ENCODE measurements around the gene VEGFC.

Gene VEGFC

DNA sequence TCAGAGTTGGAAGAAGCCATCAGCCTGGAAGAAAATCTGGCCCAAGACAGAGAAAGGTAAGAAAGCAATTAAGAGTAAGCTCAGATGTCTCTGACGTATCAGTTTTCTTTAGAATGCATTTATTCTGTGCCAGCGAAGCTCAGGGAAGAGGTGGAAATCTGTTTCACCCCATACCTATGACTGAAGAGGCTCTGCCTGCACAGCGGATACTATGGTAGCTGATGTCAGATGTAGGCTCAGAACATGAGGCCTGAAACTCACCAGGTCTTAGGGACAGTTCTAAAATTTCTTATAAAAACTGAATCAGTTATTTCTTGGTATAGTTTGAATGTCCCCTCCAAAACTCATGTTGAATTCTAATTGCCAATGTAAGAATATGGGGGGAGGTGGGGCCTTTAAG lies 30.9 kb downstream of the VEGFC start:
- Histone ChIP-seq H3K36me3 (ENCODE audit: control insufficient read depth, insufficient read depth, low read length) (no peaks in the 10 kb centered on the region), H3K27ac (ENCODE audit: low read depth, low read length, severe bottlenecking) (no peak overlapping the region), H3K4me1 (ENCODE audit: control insufficient read depth, insufficient read depth, low read length, poor library complexity, severe bottlenecking) (no peaks in the 10 kb centered on the region), H3K9me3 (ENCODE audit: control insufficient read depth, low read length) (no peaks in the 10 kb centered on the region), H3K4me3 (ENCODE audit: extremely low read depth, insufficient read depth, low read length, poor library complexity, severe bottlenecking) (no peak overlapping the region)
- 94 to 100% methylated on average over 1 to 2 of the region's 3 CpGs for WGBS, 2 experiments (ENCODE audit: insufficient coverage in 2 of 2)

DNA sequence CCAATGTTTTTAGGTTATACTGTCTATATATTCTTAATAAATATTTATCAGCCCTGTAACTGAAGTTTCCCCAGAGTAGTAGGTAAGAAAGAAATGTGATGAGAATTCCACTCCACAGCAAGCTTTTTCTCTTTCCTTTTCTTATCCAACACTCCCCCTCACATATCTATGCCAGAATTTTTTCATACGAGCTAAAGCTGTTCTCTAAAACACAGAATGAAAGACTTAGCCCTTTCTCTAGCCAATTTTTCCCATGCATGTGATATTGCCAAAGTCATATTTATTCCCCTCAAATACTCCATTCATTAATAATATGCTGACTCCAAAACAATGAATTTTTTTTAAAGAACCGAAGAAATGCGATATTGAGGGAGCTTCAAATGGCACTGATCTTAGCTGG lies 32.3 kb downstream of the VEGFC start:
- Histone ChIP-seq H3K4me1 (ENCODE audit: control insufficient read depth, insufficient read depth, low read length, poor library complexity, severe bottlenecking) (no peaks in the 10 kb centered on the region), H3K27ac (ENCODE audit: low read depth, low read length, severe bottlenecking) (no peak overlapping the region), H3K4me3 (ENCODE audit: extremely low read depth, insufficient read depth, low read length, poor library complexity, severe bottlenecking) (no peak overlapping the region), H3K9me3 (ENCODE audit: control insufficient read depth, low read length) (no peaks in the 10 kb centered on the region), H3K36me3 (ENCODE audit: control insufficient read depth, insufficient read depth, low read length) (no peaks in the 10 kb centered on the region)
- 79 to 90% methylated on average over 2 to 3 of the region's 3 CpGs for WGBS, 2 experiments (ENCODE audit: insufficient coverage in 2 of 2)

DNA sequence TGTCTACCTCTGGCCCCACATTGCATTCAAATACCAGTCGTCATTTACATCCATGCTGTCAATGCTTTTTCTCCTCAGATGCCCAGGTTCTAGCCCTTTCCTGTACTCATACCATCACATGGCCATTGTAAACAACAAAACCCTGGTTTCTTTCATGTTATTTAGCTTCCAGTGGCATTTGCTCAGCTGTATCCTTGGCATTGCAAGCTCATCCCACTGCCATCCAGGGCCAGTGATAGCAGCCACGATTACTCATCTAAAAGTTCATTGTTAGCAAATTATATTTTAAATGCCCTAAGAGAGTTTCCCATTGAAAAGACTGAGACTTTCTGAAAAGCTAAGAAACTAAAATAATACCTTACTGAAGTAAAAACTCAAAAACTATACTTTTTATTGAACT lies 34.0 kb downstream of the VEGFC start:
- no peaks in the 10 kb centered on the region for H3K36me3 ChIP-seq (ENCODE audit: control insufficient read depth, insufficient read depth, low read length)
- no peak overlapping the region for H3K27ac ChIP-seq (ENCODE audit: low read depth, low read length, severe bottlenecking)
- H3K4me3 ChIP-seq (ENCODE audit: extremely low read depth, insufficient read depth, low read length, poor library complexity, severe bottlenecking): no peak overlapping the region
- no peaks in the 10 kb centered on the region for H3K4me1 ChIP-seq (ENCODE audit: control insufficient read depth, insufficient read depth, low read length, poor library complexity, severe bottlenecking)
- 86 to 89% methylated on average over 1 of the region's 2 CpGs for WGBS, 2 experiments (ENCODE audit: insufficient coverage in 2 of 2)
- H3K9me3 ChIP-seq (ENCODE audit: control insufficient read depth, low read length): no peaks in the 10 kb centered on the region

DNA sequence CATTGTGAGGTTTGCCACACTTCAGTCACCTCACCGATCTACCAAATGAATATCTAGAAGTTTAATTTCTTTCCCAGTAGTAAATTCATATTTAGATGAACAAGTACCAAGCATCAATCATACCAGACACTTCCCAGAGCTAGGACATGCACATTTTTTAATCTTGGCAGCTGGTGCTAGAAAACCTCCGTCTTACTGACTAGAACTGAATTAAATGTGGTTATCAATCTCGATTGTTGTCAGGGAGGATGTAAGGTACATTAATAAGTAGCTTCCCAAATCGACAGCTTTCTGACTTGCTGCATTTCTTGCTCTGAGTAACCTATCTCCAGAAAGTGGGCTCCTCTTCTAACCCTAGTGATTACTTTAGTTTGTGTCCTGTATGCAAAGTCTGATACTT lies 34.4 kb downstream of the VEGFC start:
- no peaks in the 10 kb centered on the region for H3K9me3 ChIP-seq (ENCODE audit: control insufficient read depth, low read length)
- H3K4me1 ChIP-seq (ENCODE audit: control insufficient read depth, insufficient read depth, low read length, poor library complexity, severe bottlenecking): no peaks in the 10 kb centered on the region
- H3K4me3 ChIP-seq (ENCODE audit: extremely low read depth, insufficient read depth, low read length, poor library complexity, severe bottlenecking): no peak overlapping the region
- H3K36me3 ChIP-seq (ENCODE audit: control insufficient read depth, insufficient read depth, low read length): no peaks in the 10 kb centered on the region
- WGBS, 2 experiments (ENCODE audit: insufficient coverage in 2 of 2): 90% methylated on average over 2 of the region's 4 CpGs; no CpG with 5 or more reads in 1 of the 2 experiments
- H3K27ac ChIP-seq (ENCODE audit: low read depth, low read length, severe bottlenecking): no peak overlapping the region

DNA sequence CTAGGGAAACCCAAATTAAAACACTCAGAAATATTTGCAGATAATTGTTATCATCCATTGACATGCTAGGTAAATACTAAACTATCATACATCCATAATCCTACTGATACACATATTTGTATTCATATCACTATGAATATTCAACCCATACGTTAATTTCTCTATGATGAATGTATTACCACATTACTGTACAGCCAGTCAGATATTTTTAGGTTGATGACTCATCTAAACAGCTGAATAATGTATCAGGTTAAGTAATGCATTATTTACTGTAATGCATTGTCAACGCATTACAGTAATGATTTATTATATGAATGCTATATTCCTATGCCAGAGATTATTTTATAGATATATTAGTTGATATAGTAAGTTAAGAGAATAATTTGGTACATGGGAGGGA lies 37.1 kb downstream of the VEGFC start:
- Histone ChIP-seq H3K9me3 (ENCODE audit: control insufficient read depth, low read length) (no peaks in the 10 kb centered on the region), H3K36me3 (ENCODE audit: control insufficient read depth, insufficient read depth, low read length) (no peaks in the 10 kb centered on the region), H3K27ac (ENCODE audit: low read depth, low read length, severe bottlenecking) (no peak overlapping the region), H3K4me3 (ENCODE audit: extremely low read depth, insufficient read depth, low read length, poor library complexity, severe bottlenecking) (no peak overlapping the region), H3K4me1 (ENCODE audit: control insufficient read depth, insufficient read depth, low read length, poor library complexity, severe bottlenecking) (peaks cover 11% of the 10 kb centered on the region)
- no CpG with 5 or more reads among the region's 2 CpGs for WGBS, 2 experiments (ENCODE audit: insufficient coverage in 2 of 2)

DNA sequence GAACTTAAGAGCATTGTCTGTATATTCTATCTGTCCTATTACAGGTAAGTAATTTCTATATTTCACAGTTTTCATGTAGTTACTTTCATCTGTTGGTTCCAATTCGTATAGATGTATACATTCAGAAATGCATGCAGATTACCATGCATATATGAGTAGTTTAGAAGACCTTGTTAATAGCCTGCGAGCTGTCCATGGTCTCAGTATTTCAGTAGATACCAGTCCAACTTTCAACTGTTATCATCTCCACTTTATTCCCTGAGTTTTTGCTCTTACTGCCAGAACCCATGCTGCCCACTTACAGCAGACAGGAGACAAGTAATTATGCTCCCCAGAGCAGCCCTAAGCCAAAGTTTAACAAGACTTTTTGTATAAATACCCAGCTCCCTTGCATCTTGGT lies 37.7 kb downstream of the VEGFC start:
- H3K27ac ChIP-seq (ENCODE audit: low read depth, low read length, severe bottlenecking): no peak overlapping the region
- H3K4me3 ChIP-seq (ENCODE audit: extremely low read depth, insufficient read depth, low read length, poor library complexity, severe bottlenecking): no peak overlapping the region
- peaks cover 11% of the 10 kb centered on the region for H3K4me1 ChIP-seq (ENCODE audit: control insufficient read depth, insufficient read depth, low read length, poor library complexity, severe bottlenecking)
- H3K36me3 ChIP-seq (ENCODE audit: control insufficient read depth, insufficient read depth, low read length): no peaks in the 10 kb centered on the region
- no peaks in the 10 kb centered on the region for H3K9me3 ChIP-seq (ENCODE audit: control insufficient read depth, low read length)
- 100% methylated on average over 1 of the region's 2 CpGs; no CpG with 5 or more reads in 1 of the 2 experiments for WGBS, 2 experiments (ENCODE audit: insufficient coverage in 2 of 2)

DNA sequence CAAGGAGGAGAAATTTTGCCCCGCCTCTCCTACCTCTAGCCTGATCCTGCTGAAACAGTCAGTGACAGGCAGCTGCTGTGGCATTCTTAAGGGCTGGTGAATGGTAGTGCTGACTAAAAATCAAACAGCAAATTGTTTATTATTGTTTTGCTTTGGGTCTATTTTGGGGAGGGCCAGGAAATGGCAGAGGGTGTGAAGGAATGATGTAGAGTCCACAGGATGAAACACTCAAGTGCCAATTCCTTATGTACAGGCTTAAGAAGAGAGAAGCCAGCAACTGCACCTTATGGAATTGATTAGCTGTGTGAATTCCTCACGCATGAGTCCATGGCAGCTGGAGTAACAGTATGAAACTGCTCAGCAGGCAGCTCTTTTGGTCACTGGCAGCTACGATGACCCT lies 39.7 kb downstream of the VEGFC start:
- H3K27ac ChIP-seq (ENCODE audit: low read depth, low read length, severe bottlenecking): no peak overlapping the region
- peaks cover 11% of the 10 kb centered on the region for H3K4me1 ChIP-seq (ENCODE audit: control insufficient read depth, insufficient read depth, low read length, poor library complexity, severe bottlenecking)
- H3K36me3 ChIP-seq (ENCODE audit: control insufficient read depth, insufficient read depth, low read length): no peaks in the 10 kb centered on the region
- WGBS, 2 experiments (ENCODE audit: insufficient coverage in 2 of 2): 50 to 82% methylated on average over 1 to 2 of the region's 3 CpGs
- H3K9me3 ChIP-seq (ENCODE audit: control insufficient read depth, low read length): no peaks in the 10 kb centered on the region
- H3K4me3 ChIP-seq (ENCODE audit: extremely low read depth, insufficient read depth, low read length, poor library complexity, severe bottlenecking): no peak overlapping the region

DNA sequence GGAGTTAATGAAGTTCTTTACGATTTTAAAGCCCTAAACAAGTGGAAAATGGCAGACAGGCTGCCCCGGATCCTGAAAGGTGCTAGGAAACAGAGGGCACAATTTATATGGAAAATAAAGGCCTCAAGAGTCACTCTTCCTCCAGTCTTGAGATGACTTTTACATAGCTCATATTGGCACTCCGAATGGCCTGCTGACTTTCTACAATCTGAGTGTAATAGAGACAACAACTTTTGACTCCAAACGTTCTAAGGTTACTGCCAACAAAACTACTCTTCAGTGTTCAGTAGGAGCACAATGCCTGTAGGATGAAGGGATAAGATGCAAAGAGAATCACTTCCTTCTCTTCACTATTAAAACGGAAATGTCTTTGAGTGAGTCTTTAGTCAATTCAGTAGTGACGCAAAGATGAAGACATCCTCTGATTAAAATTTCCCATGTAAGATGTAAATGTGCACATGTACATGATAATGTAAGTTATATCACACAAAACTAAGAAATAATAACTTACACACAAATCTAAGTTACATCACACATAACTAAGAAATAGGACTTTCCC lies 40.5 kb downstream of the VEGFC start:
- Histone ChIP-seq H3K4me1 (ENCODE audit: control insufficient read depth, insufficient read depth, low read length, poor library complexity, severe bottlenecking) (peaks cover 11% of the 10 kb centered on the region), H3K36me3 (ENCODE audit: control insufficient read depth, insufficient read depth, low read length) (no peaks in the 10 kb centered on the region), H3K9me3 (ENCODE audit: control insufficient read depth, low read length) (no peaks in the 10 kb centered on the region), H3K4me3 (ENCODE audit: extremely low read depth, insufficient read depth, low read length, poor library complexity, severe bottlenecking) (no peak overlapping the region), H3K27ac (ENCODE audit: low read depth, low read length, severe bottlenecking) (no peak overlapping the region)
- WGBS, 2 experiments (ENCODE audit: insufficient coverage in 2 of 2): 89 to 100% methylated on average over 1 to 3 of the region's 6 CpGs

DNA sequence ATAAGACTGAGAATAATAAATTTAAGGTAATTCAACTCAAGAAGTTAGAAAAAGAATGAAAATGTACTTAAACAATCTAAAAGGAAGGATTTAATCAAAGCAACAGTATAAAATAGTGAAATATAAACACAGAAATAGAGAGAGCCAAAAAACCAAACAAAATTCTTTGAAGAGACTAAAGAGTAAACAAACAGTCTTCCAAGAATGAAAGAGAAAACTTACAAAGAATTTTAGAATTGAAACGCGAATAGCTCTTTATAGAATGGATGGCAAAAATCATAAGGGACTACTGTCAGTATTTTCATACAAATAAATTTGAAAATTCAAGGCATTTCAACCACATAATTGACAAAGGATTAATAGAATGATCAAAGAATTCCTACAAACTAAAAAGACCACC lies 41.7 kb downstream of the VEGFC start:
- Histone ChIP-seq H3K4me1 (ENCODE audit: control insufficient read depth, insufficient read depth, low read length, poor library complexity, severe bottlenecking) (peaks cover 11% of the 10 kb centered on the region), H3K9me3 (ENCODE audit: control insufficient read depth, low read length) (no peaks in the 10 kb centered on the region), H3K36me3 (ENCODE audit: control insufficient read depth, insufficient read depth, low read length) (no peaks in the 10 kb centered on the region), H3K27ac (ENCODE audit: low read depth, low read length, severe bottlenecking) (no peak overlapping the region), H3K4me3 (ENCODE audit: extremely low read depth, insufficient read depth, low read length, poor library complexity, severe bottlenecking) (no peak overlapping the region)
- no CpG with 5 or more reads among the region's 2 CpGs for WGBS, 2 experiments (ENCODE audit: insufficient coverage in 2 of 2)

DNA sequence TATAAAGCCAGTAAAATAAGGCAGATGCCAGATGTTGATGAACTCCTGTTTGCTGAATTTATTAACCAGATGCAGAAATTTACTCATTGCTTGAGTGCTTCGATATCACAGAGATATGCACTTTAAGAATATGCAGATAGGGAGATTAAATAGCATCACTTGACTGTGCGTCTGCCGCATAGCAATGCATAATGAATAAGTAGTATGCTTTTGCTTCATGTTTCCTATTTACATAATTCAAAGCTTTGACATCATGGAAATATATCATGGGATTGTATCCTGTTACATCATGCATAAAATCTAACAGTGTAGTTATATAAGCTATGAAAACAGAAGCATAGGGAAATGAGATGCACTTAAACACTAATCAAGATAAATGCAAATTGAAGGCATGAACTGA lies 45.9 kb downstream of the VEGFC start:
- no peak overlapping the region for H3K4me3 ChIP-seq (ENCODE audit: extremely low read depth, insufficient read depth, low read length, poor library complexity, severe bottlenecking)
- H3K27ac ChIP-seq (ENCODE audit: low read depth, low read length, severe bottlenecking): no peak overlapping the region
- WGBS, 2 experiments (ENCODE audit: insufficient coverage in 2 of 2): 86 to 89% methylated on average over 1 of the region's 3 CpGs
- H3K9me3 ChIP-seq (ENCODE audit: control insufficient read depth, low read length): no peaks in the 10 kb centered on the region
- peaks cover 3% of the 10 kb centered on the region for H3K4me1 ChIP-seq (ENCODE audit: control insufficient read depth, insufficient read depth, low read length, poor library complexity, severe bottlenecking)
- H3K36me3 ChIP-seq (ENCODE audit: control insufficient read depth, insufficient read depth, low read length): no peaks in the 10 kb centered on the region

DNA sequence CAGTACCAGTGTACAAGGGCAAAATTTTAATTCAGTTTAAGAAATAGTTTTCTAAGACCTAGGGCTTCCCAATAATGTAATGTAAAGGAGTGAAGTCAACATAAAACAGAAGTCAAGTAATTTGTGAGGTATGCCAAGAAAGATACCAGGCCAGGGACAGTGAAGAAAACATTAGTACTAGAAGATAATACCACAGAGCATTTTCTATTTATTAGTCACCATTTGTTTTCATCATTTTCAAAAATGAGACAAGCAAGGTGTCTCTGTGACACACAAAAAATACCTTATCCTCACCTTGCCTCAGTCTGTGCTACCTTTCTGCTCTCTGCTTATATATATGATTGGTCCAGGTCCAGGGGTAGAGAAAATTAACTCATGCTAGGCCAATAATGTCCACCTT lies 46.8 kb downstream of the VEGFC start:
- Histone ChIP-seq H3K4me1 (ENCODE audit: control insufficient read depth, insufficient read depth, low read length, poor library complexity, severe bottlenecking) (no peaks in the 10 kb centered on the region), H3K27ac (ENCODE audit: low read depth, low read length, severe bottlenecking) (no peak overlapping the region), H3K9me3 (ENCODE audit: control insufficient read depth, low read length) (no peaks in the 10 kb centered on the region), H3K4me3 (ENCODE audit: extremely low read depth, insufficient read depth, low read length, poor library complexity, severe bottlenecking) (no peak overlapping the region), H3K36me3 (ENCODE audit: control insufficient read depth, insufficient read depth, low read length) (no peaks in the 10 kb centered on the region)

Data from mesodermal cell (in vitro differentiated cells).